ENCODE results near the gene OR6S1. TPM values are rescaled to one million over a fixed set of nuclear protein-coding genes. Genes with fewer than 3 reads are reported as not detected.

Gene OR6S1
- not detected for total RNA-seq
- not detected for polyA plus RNA-seq
- total RNA-seq = not detected

- intact Hi-C loops (cut with micrococcal nuclease) = no loop called here
- no peaks in the 10 kb centered on the region for H3K36me3 ChIP-seq (ENCODE audit: control insufficient read depth in 2 of 3, insufficient read depth in 3 of 3, low read length in 3 of 3)
- ChIA-PET POLR2A (no interaction called here), CTCF (no interaction called here)
- Mint-ChIP-seq H3K27me3 (peaks cover 19 to 57% (median 28%) of the 10 kb centered on the region in 5 donors), H3K36me3 (peaks cover 0 to 3% (median 0%) of the 10 kb centered on the region in 5 donors), H3K27ac (no peak within 1 kb of the TSS), H3K9me3 (no peaks in the 10 kb centered on the region), H3K4me1 (no peaks in the 10 kb centered on the region), H3K4me3 (no peak within 1 kb of the TSS)
- ATAC-seq = no peak
- no peak within 1 kb of the TSS for H3K27ac ChIP-seq (ENCODE audit: low read depth, low read length)
- no peaks in the 10 kb centered on the region for H3K9me3 ChIP-seq (ENCODE audit: control insufficient read depth in 2 of 3, low read length in 3 of 3)
- no peak within 1 kb of the TSS for H3K4me3 ChIP-seq (ENCODE audit: low read length)
- no peaks in the 10 kb centered on the region for H3K4me1 ChIP-seq (ENCODE audit: control insufficient read depth in 2 of 2, insufficient read depth in 2 of 2, low read length in 2 of 2)
- H3K27me3 ChIP-seq (ENCODE audit: control insufficient read depth in 2 of 2, insufficient read depth in 2 of 2, low read length in 2 of 2) = no peaks in the 10 kb centered on the region
- no peak for DNase-seq
These were observed at the start of gene OR6S1 for GRCh38 chr14:20641591-20641990. Gene OR6S1 (minus strand): TSS chr14:20641691. CDS start chr14:20641691, 0 bp downstream.

- Mint-ChIP-seq H3K27me3 (no peaks in the 10 kb centered on the region), H3K27ac (peak overlapping the region in 1 of 9 donors; percentile 32), H3K4me1 (peaks cover 0 to 16% (median 6%) of the 10 kb centered on the region in 7 donors), H3K36me3 (no peaks in the 10 kb centered on the region), H3K4me3 (no peak overlapping the region), H3K9me3 (no peaks in the 10 kb centered on the region)
- ATAC-seq (peak; percentile 97), DNase-seq (peak in 7 of 9 donors; percentile 48 to 69 (median 63))
- H3K9me3 ChIP-seq (ENCODE audit: control insufficient read depth in 2 of 3, low read length in 3 of 3) = no peaks in the 10 kb centered on the region
- intact Hi-C loops (cut with micrococcal nuclease) = loop anchor here (1.0 kb wide), 7 partner anchors 8 to 364 kb away; no protein-coding TSS in a partner anchor
- no peaks in the 10 kb centered on the region for H3K36me3 ChIP-seq (ENCODE audit: control insufficient read depth in 2 of 3, insufficient read depth in 3 of 3, low read length in 3 of 3)
- ChIA-PET CTCF (interaction anchor here (0.6 to 4.3 kb wide), 18 partner anchors 9 to 363 kb away, joined by 3 to 39 read pairs (median 6); partner anchors contain the start of gene CCNB1IP1), POLR2A (interaction anchor here (0.6 to 2.7 kb wide), 5 partner anchors 8 to 215 kb away, joined by 3 to 13 read pairs (median 4); no protein-coding TSS in a partner anchor)
- H3K27ac ChIP-seq (ENCODE audit: low read depth, low read length) = no peak overlapping the region
- no peak overlapping the region for H3K4me3 ChIP-seq (ENCODE audit: low read length)
- no peaks in the 10 kb centered on the region for H3K27me3 ChIP-seq (ENCODE audit: control insufficient read depth in 2 of 2, insufficient read depth in 2 of 2, low read length in 2 of 2)
- H3K4me1 ChIP-seq (ENCODE audit: control insufficient read depth in 2 of 2, insufficient read depth in 2 of 2, low read length in 2 of 2) = no peaks in the 10 kb centered on the region
These were observed 49.6 kb upstream of the OR6S1 start for GRCh38 chr14:20690848-20691640.

GRCh38 chr14:20688167-20688839 is 46.8 kb upstream of the OR6S1 start, which contains the start of gene ANG:
Gene ANG (plus strand): TSS chr14:20688764. CDS start chr14:20693565, 4,801 bp downstream.
- Histone ChIP-seq H3K36me3 (ENCODE audit: control insufficient read depth in 2 of 3, insufficient read depth in 3 of 3, low read length in 3 of 3) (no peaks in the 10 kb centered on the region), H3K4me1 (ENCODE audit: control insufficient read depth in 2 of 2, insufficient read depth in 2 of 2, low read length in 2 of 2) (peaks cover 0 to 4% of the 10 kb centered on the region in 2 donors), H3K9me3 (ENCODE audit: control insufficient read depth in 2 of 3, low read length in 3 of 3) (no peaks in the 10 kb centered on the region), H3K27ac (ENCODE audit: low read depth, low read length) (no peak within 1 kb of the TSS), H3K4me3 (ENCODE audit: low read length) (no peak within 1 kb of the TSS), H3K27me3 (ENCODE audit: control insufficient read depth in 2 of 2, insufficient read depth in 2 of 2, low read length in 2 of 2) (no peaks in the 10 kb centered on the region)
- DNase-seq (no peak), ATAC-seq (no peak)
- no peaks in the 10 kb centered on the region for H3K9me3 Mint-ChIP-seq
- H3K4me1 Mint-ChIP-seq = peaks cover 0 to 26% (median 10%) of the 10 kb centered on the region in 7 donors
- no peaks in the 10 kb centered on the region for H3K27me3 Mint-ChIP-seq
- intact Hi-C loops (cut with micrococcal nuclease) = no loop called here
- H3K27ac Mint-ChIP-seq = no peak within 1 kb of the TSS
- no peaks in the 10 kb centered on the region for H3K36me3 Mint-ChIP-seq
- ChIA-PET CTCF (interaction anchor here (0.6 to 2.0 kb wide), 4 partner anchors 29 to 399 kb away, joined by 3 to 8 read pairs (median 5); partner anchors contain the start of gene CCNB1IP1), POLR2A (interaction anchor here (2.2 kb wide), 1 partner anchor 75 kb away, joined by 6 read pairs; no protein-coding TSS in a partner anchor)
- peak within 1 kb of the TSS in 1 of 10 donors; percentile 13 for H3K4me3 Mint-ChIP-seq

GRCh38 chr14:20687362-20688166 is 46.1 kb upstream of the OR6S1 start:
- Mint-ChIP-seq H3K9me3 (no peaks in the 10 kb centered on the region), H3K4me3 (peak overlapping the region in 1 of 10 donors; percentile 31), H3K36me3 (no peaks in the 10 kb centered on the region), H3K4me1 (peaks cover 0 to 26% (median 10%) of the 10 kb centered on the region in 7 donors), H3K27ac (no peak overlapping the region), H3K27me3 (no peaks in the 10 kb centered on the region)
- ChIA-PET POLR2A (interaction anchor here (2.2 kb wide), 1 partner anchor 74 kb away, joined by 6 read pairs; no protein-coding TSS in a partner anchor), CTCF (interaction anchor here (0.6 to 2.0 kb wide), 4 partner anchors 28 to 398 kb away, joined by 3 to 8 read pairs (median 5); partner anchors contain the start of gene CCNB1IP1)
- Histone ChIP-seq H3K4me1 (ENCODE audit: control insufficient read depth in 2 of 2, insufficient read depth in 2 of 2, low read length in 2 of 2) (peaks cover 0 to 4% of the 10 kb centered on the region in 2 donors), H3K4me3 (ENCODE audit: low read length) (no peak overlapping the region), H3K36me3 (ENCODE audit: control insufficient read depth in 2 of 3, insufficient read depth in 3 of 3, low read length in 3 of 3) (peaks cover 0 to 4% (median 0%) of the 10 kb centered on the region in 3 experiments), H3K9me3 (ENCODE audit: control insufficient read depth in 2 of 3, low read length in 3 of 3) (no peaks in the 10 kb centered on the region), H3K27ac (ENCODE audit: low read depth, low read length) (no peak overlapping the region), H3K27me3 (ENCODE audit: control insufficient read depth in 2 of 2, insufficient read depth in 2 of 2, low read length in 2 of 2) (no peaks in the 10 kb centered on the region)
- ATAC-seq = no peak
- intact Hi-C loops (cut with micrococcal nuclease) = no loop called here
- no peak for DNase-seq

GRCh38 chr14:20686386-20687143 is 45.1 kb upstream of the OR6S1 start:
- Mint-ChIP-seq H3K27me3 (no peaks in the 10 kb centered on the region), H3K9me3 (peaks cover 0 to 3% (median 0%) of the 10 kb centered on the region in 11 donors), H3K27ac (peak overlapping the region in 1 of 9 donors; percentile 0), H3K36me3 (no peaks in the 10 kb centered on the region), H3K4me1 (peaks cover 4 to 23% (median 14%) of the 10 kb centered on the region in 7 donors), H3K4me3 (no peak overlapping the region)
- ATAC-seq (no peak), DNase-seq (no peak)
- CTCF ChIA-PET = interaction anchor here (2.0 kb wide), 1 partner anchor 77 kb away, joined by 7 read pairs; no protein-coding TSS in a partner anchor
- peaks cover 0 to 6% (median 0%) of the 10 kb centered on the region in 3 experiments for H3K36me3 ChIP-seq (ENCODE audit: control insufficient read depth in 2 of 3, insufficient read depth in 3 of 3, low read length in 3 of 3)
- H3K27ac ChIP-seq (ENCODE audit: low read depth, low read length) = no peak overlapping the region
- no peak overlapping the region for H3K4me3 ChIP-seq (ENCODE audit: low read length)
- peaks cover 4 to 5% of the 10 kb centered on the region in 2 donors for H3K4me1 ChIP-seq (ENCODE audit: control insufficient read depth in 2 of 2, insufficient read depth in 2 of 2, low read length in 2 of 2)
- POLR2A ChIA-PET = interaction anchor here (0.9 kb wide), 1 partner anchor 10 kb away, joined by 3 read pairs; no protein-coding TSS in a partner anchor
- intact Hi-C loops (cut with micrococcal nuclease) = no loop called here
- H3K27me3 ChIP-seq (ENCODE audit: control insufficient read depth in 2 of 2, insufficient read depth in 2 of 2, low read length in 2 of 2) = no peaks in the 10 kb centered on the region
- H3K9me3 ChIP-seq (ENCODE audit: control insufficient read depth in 2 of 3, low read length in 3 of 3) = no peaks in the 10 kb centered on the region

All from naive thymus-derived CD4-positive, alpha-beta T cell (primary cell).